ENCODE results near the gene ABLIM1. TPM values are rescaled to one million over a fixed set of nuclear protein-coding genes. Genes with fewer than 3 reads are reported as not detected.

The ABLIM1 gene
- total RNA-seq, 1 donor from 2014 or later = 152 TPM

GRCh38 chr10:114432566-114433093 lies 225.4 kb downstream of the ABLIM1 start:
- H3K36me3 ChIP-seq (ENCODE audit: control insufficient read depth, insufficient read depth, low read length) = peaks cover 6% of the 10 kb centered on the region
- FAIRE-seq = no peak

GRCh38 chr10:114431414-114432135 lies 226.5 kb downstream of the ABLIM1 start:
- H3K27me3 ChIP-seq (ENCODE audit: control insufficient read depth, insufficient read depth, low read length) = no peaks in the 10 kb centered on the region
- DNase-seq (ENCODE audit: low read depth) (peak; percentile 79), FAIRE-seq (peak; percentile 50)
- peaks cover 4% of the 10 kb centered on the region for H3K36me3 ChIP-seq (ENCODE audit: control insufficient read depth, insufficient read depth, low read length)
- H3K4me3 ChIP-seq (ENCODE audit: low read depth, low read length) = no peak overlapping the region
- TF ChIP-seq CTCF (IDR thresholded peaks at IDR 0.05; ENCODE audit: insufficient read depth, low read length, severe bottlenecking) = no peak

More at GRCh38 chr10:114432566-114433093, 225.4 kb downstream of the ABLIM1 start:
- no peak for TF ChIP-seq CTCF (IDR thresholded peaks at IDR 0.05; ENCODE audit: insufficient read depth, low read length, severe bottlenecking)
- Histone ChIP-seq H3K4me3 (ENCODE audit: low read depth, low read length) (no peak overlapping the region), H3K27me3 (ENCODE audit: control insufficient read depth, insufficient read depth, low read length) (no peaks in the 10 kb centered on the region)
- DNase-seq (ENCODE audit: low read depth) = no peak

- no peak for DNase-seq (ENCODE audit: low read depth)
- peak; percentile 85 for FAIRE-seq
- H3K4me3 ChIP-seq (ENCODE audit: low read depth, low read length) = no peak overlapping the region
- TF ChIP-seq CTCF (IDR thresholded peaks at IDR 0.05; ENCODE audit: insufficient read depth, low read length, severe bottlenecking) = no peak
- peaks cover 2% of the 10 kb centered on the region for H3K36me3 ChIP-seq (ENCODE audit: control insufficient read depth, insufficient read depth, low read length)
- no peaks in the 10 kb centered on the region for H3K27me3 ChIP-seq (ENCODE audit: control insufficient read depth, insufficient read depth, low read length)
These were observed 227.2 kb downstream of the ABLIM1 start for GRCh38 chr10:114430688-114431413.

- Histone ChIP-seq H3K4me3 (ENCODE audit: low read depth, low read length) (no peak overlapping the region), H3K36me3 (ENCODE audit: control insufficient read depth, insufficient read depth, low read length) (peaks cover 2% of the 10 kb centered on the region), H3K27me3 (ENCODE audit: control insufficient read depth, insufficient read depth, low read length) (no peaks in the 10 kb centered on the region)
- TF ChIP-seq CTCF (IDR thresholded peaks at IDR 0.05; ENCODE audit: insufficient read depth, low read length, severe bottlenecking) = no peak
- no peak for DNase-seq (ENCODE audit: low read depth)
- FAIRE-seq = no peak
These were observed 228.3 kb downstream of the ABLIM1 start for GRCh38 chr10:114429581-114430335.

- FAIRE-seq (no peak), DNase-seq (ENCODE audit: low read depth) (no peak)
- no peaks in the 10 kb centered on the region for H3K27me3 ChIP-seq (ENCODE audit: control insufficient read depth, insufficient read depth, low read length)
- no peak overlapping the region for H3K4me3 ChIP-seq (ENCODE audit: low read depth, low read length)
- TF ChIP-seq CTCF (IDR thresholded peaks at IDR 0.05; ENCODE audit: insufficient read depth, low read length, severe bottlenecking) = no peak
- H3K36me3 ChIP-seq (ENCODE audit: control insufficient read depth, insufficient read depth, low read length) = no peaks in the 10 kb centered on the region
These were observed 230.8 kb downstream of the ABLIM1 start for GRCh38 chr10:114427124-114427852.
